Lung (tissue), 12 donors: Measurements from ENCODE around the gene UGT2B17. TPM values are rescaled to one million over a fixed set of nuclear protein-coding genes. Genes with fewer than 3 reads are reported as not detected.

Experiments used
- ATAC-seq: fragments of 200-7000 bp; cut with Tn5 transposase; one replicate; pipeline ENCODE4 v1.9.1; 2020; ENCODE audit warnings: moderate number of reproducible peaks; ENCODE audit not compliant: insufficient read depth, low FRiP score
- DNase-seq, 3 donors: peaks; one replicate each; pipeline ENCODE4 v3.0.0-alpha.2; 2013 to 2017
- H3K27ac ChIP-seq, 2 donors: one replicate each; pipeline ENCODE4 v1.5.1; 2013; ENCODE audit warnings: mild to moderate bottlenecking in 2 of 2, moderate library complexity in 2 of 2, control low read depth in 1 of 2, inconsistent platforms in 1 of 2, low read depth in 1 of 2, low read length in 1 of 2
- H3K27me3 ChIP-seq, 3 donors: one replicate each; pipeline ENCODE4 v1.5.1; 2013; ENCODE audit warnings: low read length in 2 of 3; ENCODE audit not compliant: control insufficient read depth in 3 of 3, insufficient read depth in 3 of 3
- H3K36me3 ChIP-seq, 4 donors: one replicate each; pipeline ENCODE4 v1.5.1; 2013; ENCODE audit warnings: low read length in 4 of 4, mild to moderate bottlenecking in 1 of 4, moderate library complexity in 1 of 4; ENCODE audit not compliant: control insufficient read depth in 4 of 4, insufficient read depth in 4 of 4
- H3K4me1 ChIP-seq, 5 donors: one replicate each; pipeline ENCODE4 v1.5.1; 2013; ENCODE audit warnings: low read length in 5 of 5, mild to moderate bottlenecking in 2 of 5, moderate library complexity in 1 of 5; ENCODE audit not compliant: control insufficient read depth in 5 of 5, insufficient read depth in 5 of 5
- H3K4me3 ChIP-seq: one replicate; pipeline ENCODE4 v1.5.1; 2013; ENCODE audit warnings: mild to moderate bottlenecking, control low read depth, moderate library complexity
- H3K9ac ChIP-seq, 2 donors: one replicate each; pipeline ENCODE4 v1.5.1; 2013; ENCODE audit warnings: low read length in 2 of 2, control low read depth in 1 of 2; ENCODE audit not compliant: insufficient read depth in 1 of 2
- H3K9me3 ChIP-seq, 4 donors: one replicate each; pipeline ENCODE4 v1.5.1; 2013; ENCODE audit warnings: low read length in 3 of 4, mild to moderate bottlenecking in 1 of 4, moderate library complexity in 1 of 4; ENCODE audit not compliant: control insufficient read depth in 4 of 4, insufficient read depth in 3 of 4
- WGBS, 2 donors: extraction: QIAGEN DNeasy Blood & Tissue Kit; methylation state at CpG; one replicate each; pipeline ENCODE4 v1.1.7; 2013; 5-methylcytosine and 5-hydroxymethylcytosine counted together
- polyA plus RNA-seq, 2 donors: library from polyadenylated mRNA; stranded (reverse); fragments of 200-250 nt; gene quantifications; one replicate each; pipeline ENCODE4 v1.2.1, GENCODE V29; 2013
- total RNA-seq, 2 donors: library from RNA; depleted of rRNA in 1 of 2; stranded (reverse); fragments of >200 nt in 1 of 2; gene quantifications; one replicate each; pipeline ENCODE4 v1.2.1, GENCODE V29; 2014 to 2021
- TF ChIP-seq, protein P1 (sequence below): IDR thresholded peaks from 2 replicates; pipeline ENCODE4 v1.5.1; 2012; ENCODE audit warnings: mild to moderate bottlenecking; ENCODE audit errors: control extremely low read depth, extremely low read depth
- donor health status: control.
- donor health status: control.
- donor health status: Bipolar disorder and iron deficiency.
- donor health status: healthy.
- donor health status: DM: yes; HTN: yes; CAD: no.

The UGT2B17 gene
- total and polyA plus RNA-seq, 4 donors = 0.08 to 0.46 (median 0.33) TPM; not detected in 1

DNA sequence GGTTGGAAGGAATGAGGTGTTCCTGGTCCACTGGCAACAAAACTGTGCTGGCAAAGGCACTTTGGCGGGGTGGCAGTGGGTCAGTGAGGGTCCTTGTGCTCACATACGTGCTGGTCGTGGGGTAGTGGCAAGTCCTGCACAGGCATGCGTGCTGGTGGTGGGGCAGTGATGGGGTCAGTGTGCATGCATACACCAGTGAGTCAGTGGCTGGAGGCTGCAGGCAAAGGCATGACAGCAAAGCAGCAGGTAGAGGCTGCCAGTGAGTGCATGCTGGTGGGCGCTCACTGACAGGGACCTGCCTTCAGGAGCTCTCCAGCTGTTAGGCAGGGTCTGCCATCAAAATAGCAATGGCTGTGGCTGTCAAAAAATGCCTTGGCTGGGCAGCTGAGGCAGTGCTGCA lies 86.8 kb downstream of the UGT2B17 start:
- Histone ChIP-seq H3K27me3 (no peaks in the 10 kb centered on the region), H3K4me3 (no peak overlapping the region), H3K27ac (no peak overlapping the region), H3K4me1 (no peaks in the 10 kb centered on the region), H3K9ac (no peak overlapping the region), H3K9me3 (peaks cover 0 to 4% (median 0%) of the 10 kb centered on the region in 4 donors), H3K36me3 (no peaks in the 10 kb centered on the region)
- 67% methylated on average over 5 of the region's 5 CpGs for WGBS, 2 donors
- ATAC-seq (no peak), DNase-seq (no peak)
- TF ChIP-seq, protein P1, sequence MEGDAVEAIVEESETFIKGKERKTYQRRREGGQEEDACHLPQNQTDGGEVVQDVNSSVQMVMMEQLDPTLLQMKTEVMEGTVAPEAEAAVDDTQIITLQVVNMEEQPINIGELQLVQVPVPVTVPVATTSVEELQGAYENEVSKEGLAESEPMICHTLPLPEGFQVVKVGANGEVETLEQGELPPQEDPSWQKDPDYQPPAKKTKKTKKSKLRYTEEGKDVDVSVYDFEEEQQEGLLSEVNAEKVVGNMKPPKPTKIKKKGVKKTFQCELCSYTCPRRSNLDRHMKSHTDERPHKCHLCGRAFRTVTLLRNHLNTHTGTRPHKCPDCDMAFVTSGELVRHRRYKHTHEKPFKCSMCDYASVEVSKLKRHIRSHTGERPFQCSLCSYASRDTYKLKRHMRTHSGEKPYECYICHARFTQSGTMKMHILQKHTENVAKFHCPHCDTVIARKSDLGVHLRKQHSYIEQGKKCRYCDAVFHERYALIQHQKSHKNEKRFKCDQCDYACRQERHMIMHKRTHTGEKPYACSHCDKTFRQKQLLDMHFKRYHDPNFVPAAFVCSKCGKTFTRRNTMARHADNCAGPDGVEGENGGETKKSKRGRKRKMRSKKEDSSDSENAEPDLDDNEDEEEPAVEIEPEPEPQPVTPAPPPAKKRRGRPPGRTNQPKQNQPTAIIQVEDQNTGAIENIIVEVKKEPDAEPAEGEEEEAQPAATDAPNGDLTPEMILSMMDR = no peak

Other genes with a start within 250 kb of the UGT2B17 start
- 100 to 1,000 TPM in 1 of 2 donors, 10 to 100 TPM in 1; 55.4 to 207 TPM for gene YTHDC1, start 226.2 kb downstream of the UGT2B17 start, total RNA-seq
- 10 to 100 TPM; 37.4 to 42.9 TPM for gene YTHDC1, start 226.2 kb downstream of the UGT2B17 start, polyA plus RNA-seq
- gene TMPRSS11E, start 128.9 kb downstream of the UGT2B17 start, total RNA-seq = not detected
- under 1 TPM; 0.03 to 0.12 TPM for gene TMPRSS11E, start 128.9 kb downstream of the UGT2B17 start, polyA plus RNA-seq
- gene UGT2B15, start 94.3 kb upstream of the UGT2B17 start, total RNA-seq = under 1 TPM in 1 of 2 donors, not detected in 1; 0.15 TPM
- gene UGT2B15, start 94.3 kb upstream of the UGT2B17 start, polyA plus RNA-seq = under 1 TPM in 1 of 2 donors, not detected in 1; 0.06 TPM
- not detected for gene UGT2B10, start 239.7 kb upstream of the UGT2B17 start, total RNA-seq
- not detected for gene UGT2B10, start 239.7 kb upstream of the UGT2B17 start, polyA plus RNA-seq